HG03095 (cell line): Measurements from ENCODE around the gene RECQL5.

Experiments used
- ATAC-seq: cut with Tn5 transposase; IDR thresholded peaks from one replicate; pipeline ENCODE4 v1.9.1; 2021; ENCODE audit warnings: moderate library complexity; ENCODE audit not compliant: unreplicated experiment

Gene RECQL5

GRCh38 chr17:75634754-75635609 is 32.0 kb downstream of the RECQL5 start:
- no peak for ATAC-seq

GRCh38 chr17:75634376-75634740 is 32.6 kb downstream of the RECQL5 start:
- no peak for ATAC-seq

- ATAC-seq = no peak
Observed at GRCh38 chr17:75633486-75634375, 33.2 kb downstream of the RECQL5 start.

- ATAC-seq = no peak
Observed at GRCh38 chr17:75632863-75633485, 34.0 kb downstream of the RECQL5 start, which contains the start of gene SMIM5. TSS of gene SMIM5 (plus strand) at chr17:75633434. CDS start at chr17:75640202, 6,768 bp downstream.

- no peak for ATAC-seq
Observed at GRCh38 chr17:75632428-75632827, 34.5 kb downstream of the RECQL5 start.

- ATAC-seq = no peak
Observed at GRCh38 chr17:75631353-75631752, 35.6 kb downstream of the RECQL5 start.

- no peak for ATAC-seq
Observed at GRCh38 chr17:75630071-75630917, 36.7 kb downstream of the RECQL5 start.

GRCh38 chr17:75629157-75629556 is 37.8 kb downstream of the RECQL5 start:
- no peak for ATAC-seq

- ATAC-seq = no peak
Observed at GRCh38 chr17:75628425-75628824, 38.5 kb downstream of the RECQL5 start.

- ATAC-seq = no peak
Observed at GRCh38 chr17:75627094-75627493, 39.9 kb downstream of the RECQL5 start.

- no peak for ATAC-seq
Observed at GRCh38 chr17:75626496-75627038, 40.4 kb downstream of the RECQL5 start.

GRCh38 chr17:75625813-75626486 is 41.0 kb downstream of the RECQL5 start:
- ATAC-seq = no peak

GRCh38 chr17:75624714-75625345 is 42.1 kb downstream of the RECQL5 start:
- ATAC-seq = no peak

GRCh38 chr17:75624021-75624420 is 42.9 kb downstream of the RECQL5 start:
- ATAC-seq = no peak

- ATAC-seq = no peak
Observed at GRCh38 chr17:75623386-75623785, 43.6 kb downstream of the RECQL5 start.

- ATAC-seq = no peak
Observed at GRCh38 chr17:75622771-75623273, 44.1 kb downstream of the RECQL5 start.

GRCh38 chr17:75622076-75622475 is 44.9 kb downstream of the RECQL5 start:
- no peak for ATAC-seq

GRCh38 chr17:75621489-75621888 is 45.5 kb downstream of the RECQL5 start:
- no peak for ATAC-seq
